OCI-LY7 (cell line): ENCODE results near the gene TBL1Y. TPM values are rescaled to one million over a fixed set of nuclear protein-coding genes. Genes with fewer than 3 reads are reported as not detected.
A peak's percentile ranks its signal among the peaks of the same experiment; 100 is the strongest.

ENCODE experiments used
- BruUV-seq: library from RNA; stranded (reverse); fragments of 400-500 nt; replicated peaks from 2 replicates; lab custom pipeline; 2021; lab: Mats Ljungman, UMichigan
- CTCF ChIA-PET: fragments of 300-600 bp; sonication (Branson Sonifier 250); formaldehyde crosslinking; loops from one replicate; lab custom pipeline; 2022; ENCODE audit warnings: antibody characterized with exemption; ENCODE audit not compliant: unreplicated experiment; lab: Charles Lee
- POLR2A ChIA-PET: fragments of 300-600 bp; sonication (Branson Sonifier 250); formaldehyde crosslinking; loops from one replicate; lab custom pipeline; 2022; ENCODE audit warnings: antibody characterized with exemption; lab: Charles Lee
- DNase-seq: peaks from one replicate; pipeline ENCODE4 v3.0.0-alpha.2; 2015; ENCODE audit warnings: low spot score
- H2AFZ ChIP-seq: fragments of 200-600 bp; sonication (generic), shearing (Covaris generic); 2 replicates; pipeline ENCODE4 v1.6.1; 2014; ENCODE audit warnings: mild to moderate bottlenecking, antibody characterized with exemption, low read length, moderate library complexity
- H3K27ac ChIP-seq: fragments of 200-600 bp; sonication (generic); 2 replicates; pipeline ENCODE4 v1.5.1; 2014; ENCODE audit warnings: mixed run types, low read depth, mild to moderate bottlenecking, moderate library complexity, low read length, inconsistent platforms; ENCODE audit not compliant: poor library complexity, severe bottlenecking
- H3K36me3 ChIP-seq: fragments of 200-600 bp; sonication (generic); 2 replicates; pipeline ENCODE4 v1.6.1; 2014; ENCODE audit warnings: mild to moderate bottlenecking, antibody characterized with exemption, low read length, moderate library complexity, mixed read lengths; ENCODE audit not compliant: insufficient read depth
- H3K4me1 ChIP-seq: fragments of 200-600 bp; sonication (generic); 2 replicates; pipeline ENCODE4 v1.5.1; 2014; ENCODE audit warnings: mild to moderate bottlenecking, low read length; ENCODE audit not compliant: insufficient read depth, poor library complexity, severe bottlenecking
- H3K4me2 ChIP-seq: fragments of 200-600 bp; sonication (generic); 2 replicates; pipeline ENCODE4 v1.6.1; 2014; ENCODE audit warnings: mild to moderate bottlenecking, low read length
- H3K4me3 ChIP-seq: fragments of 200-600 bp; sonication (generic); 2 replicates; pipeline ENCODE4 v1.5.1; 2014; ENCODE audit warnings: mild to moderate bottlenecking, low read depth, low read length; ENCODE audit not compliant: poor library complexity, severe bottlenecking
- H3K79me2 ChIP-seq: fragments of 200-600 bp; sonication (generic); 2 replicates; pipeline ENCODE4 v1.6.1; 2016; ENCODE audit warnings: low read depth, mild to moderate bottlenecking, low read length, moderate library complexity, mixed read lengths; ENCODE audit not compliant: insufficient read depth
- H3K9me2 ChIP-seq: fragments of 200-600 bp; sonication (generic); 2 replicates; pipeline ENCODE4 v1.6.1; 2016; ENCODE audit warnings: mild to moderate bottlenecking, low read length, mixed read lengths; ENCODE audit not compliant: insufficient read depth
- H3K9me3 ChIP-seq: fragments of 200-600 bp; sonication (generic); 2 replicates; pipeline ENCODE4 v1.6.1; 2014; ENCODE audit warnings: mild to moderate bottlenecking, mixed run types, low read length, mixed read lengths
- H4K20me1 ChIP-seq: fragments of 200-600 bp; sonication (generic); 2 replicates; pipeline ENCODE4 v1.6.1; 2014; ENCODE audit warnings: mild to moderate bottlenecking, antibody characterized with exemption, low read length, moderate library complexity, mixed read lengths; ENCODE audit not compliant: insufficient read depth
- CTCF ChIP-seq: fragments of 200-600 bp; sonication (generic); conservative IDR thresholded peaks from 2 replicates; pipeline ENCODE4 v1.5.1; 2014; ENCODE audit warnings: mild to moderate bottlenecking, antibody characterized with exemption, low read length, moderate library complexity, mixed read lengths
- EZH2phosphoT487 ChIP-seq: fragments of 200-600 bp; sonication (generic); IDR thresholded peaks from 2 replicates; pipeline ENCODE4 v1.6.1; 2018; ENCODE audit warnings: low read depth, borderline replicate concordance, mild to moderate bottlenecking, mixed run types, antibody characterized with exemption, low read length, moderate library complexity, mixed read lengths
- intact Hi-C: fragments of 100-400 bp; cut with micrococcal nuclease; formaldehyde crosslinking; loops from one replicate; pipeline ENCODE4 v1.10.0; 2022; ENCODE audit not compliant: unreplicated experiment
- total RNA-seq, 2 experiments: library from RNA; depleted of rRNA in 1 of 2; stranded (reverse); fragments of >200 nt in 1 of 2; shearing (Covaris generic) in 1 of 2; gene quantifications; 2 replicates each; pipeline ENCODE4 v1.2.3, GENCODE V29; 2014 to 2022

Gene TBL1Y
- total RNA-seq, 2 experiments from 2014 or later, result 16.3 to 20.3 TPM

- Histone ChIP-seq H4K20me1 (no peaks in the 10 kb centered on the region), H3K36me3 (no peaks in the 10 kb centered on the region; the same call in 1 of the 2 replicates), H3K9me3 (no peaks in the 10 kb centered on the region), H3K4me2 (no peak overlapping the region), H3K9me2 (no peaks in the 10 kb centered on the region), H3K4me3 (no peak overlapping the region), H3K79me2 (no peaks in the 10 kb centered on the region), H3K27ac (peak overlapping the region; percentile 56), H3K4me1 (peaks cover 7% of the 10 kb centered on the region), H2AFZ (no peak overlapping the region)
- TF ChIP-seq EZH2phosphoT487 (no peak), CTCF (no peak)
- intact Hi-C loops, result loop anchor here (1.0 kb wide), 2 partner anchors 8 to 19 kb away; partner anchors contain the start of gene TBL1Y
- ChIA-PET POLR2A (interaction anchor here (0.8 to 2.0 kb wide), 3 partner anchors 13 to 20 kb away, joined by 3 to 12 read pairs (median 5); partner anchors contain the start of gene TBL1Y), CTCF (no interaction called here)
- peak; percentile 1 for DNase-seq
- no TSS peak for BruUV-seq
Measured at GRCh38 chrY:6929237-6929636, 18.7 kb downstream of the TBL1Y start.

GRCh38 chrY:6931779-6932396 lies 21.4 kb downstream of the TBL1Y start:
- POLR2A ChIA-PET, result interaction anchor here (1.9 kb wide), 1 partner anchor 23 kb away, joined by 7 read pairs; no protein-coding TSS in a partner anchor

More at GRCh38 chrY:6931779-6932396, 21.4 kb downstream of the TBL1Y start:
- H3K79me2 ChIP-seq, result no peaks in the 10 kb centered on the region
- H2AFZ ChIP-seq, result no peak overlapping the region
- TF ChIP-seq EZH2phosphoT487 (no peak), CTCF (no peak)
- H3K27ac ChIP-seq, result no peak overlapping the region
- CTCF ChIA-PET, result no interaction called here
- no TSS peak for BruUV-seq
- H3K4me2 ChIP-seq, result no peak overlapping the region
- no peaks in the 10 kb centered on the region for H3K9me3 ChIP-seq
- H3K9me2 ChIP-seq, result no peaks in the 10 kb centered on the region
- no peak overlapping the region for H3K4me3 ChIP-seq
- DNase-seq, result no peak
- H4K20me1 ChIP-seq, result no peaks in the 10 kb centered on the region
- intact Hi-C loops, result no loop called here
- H3K36me3 ChIP-seq, result no peaks in the 10 kb centered on the region; the same call in 1 of the 2 replicates
- H3K4me1 ChIP-seq, result peaks cover 7% of the 10 kb centered on the region
